Lower leg skin (tissue), 3 donors: ENCODE data around the gene IRF2.

Experiments used
- POLR2A ChIP-seq, 2 donors: fragments of 450-650 bp; IDR thresholded peaks; one replicate each; pipeline ENCODE4 v1.6.1; 2016 to 2017; ENCODE audit warnings: antibody characterized with exemption in 2 of 2, mild to moderate bottlenecking in 1 of 2, moderate library complexity in 1 of 2
- TF ChIP-seq, protein P1 (sequence below), 3 donors: fragments of 450-650 bp; IDR thresholded peaks; one replicate each; pipeline ENCODE4 v1.5.1; 2016; ENCODE audit warnings: antibody characterized with exemption in 3 of 3, mild to moderate bottlenecking in 3 of 3, moderate library complexity in 2 of 3

GRCh38 chr4:184345573-184345922, 128.8 kb downstream of the IRF2 start:
- TF ChIP-seq, protein P1, sequence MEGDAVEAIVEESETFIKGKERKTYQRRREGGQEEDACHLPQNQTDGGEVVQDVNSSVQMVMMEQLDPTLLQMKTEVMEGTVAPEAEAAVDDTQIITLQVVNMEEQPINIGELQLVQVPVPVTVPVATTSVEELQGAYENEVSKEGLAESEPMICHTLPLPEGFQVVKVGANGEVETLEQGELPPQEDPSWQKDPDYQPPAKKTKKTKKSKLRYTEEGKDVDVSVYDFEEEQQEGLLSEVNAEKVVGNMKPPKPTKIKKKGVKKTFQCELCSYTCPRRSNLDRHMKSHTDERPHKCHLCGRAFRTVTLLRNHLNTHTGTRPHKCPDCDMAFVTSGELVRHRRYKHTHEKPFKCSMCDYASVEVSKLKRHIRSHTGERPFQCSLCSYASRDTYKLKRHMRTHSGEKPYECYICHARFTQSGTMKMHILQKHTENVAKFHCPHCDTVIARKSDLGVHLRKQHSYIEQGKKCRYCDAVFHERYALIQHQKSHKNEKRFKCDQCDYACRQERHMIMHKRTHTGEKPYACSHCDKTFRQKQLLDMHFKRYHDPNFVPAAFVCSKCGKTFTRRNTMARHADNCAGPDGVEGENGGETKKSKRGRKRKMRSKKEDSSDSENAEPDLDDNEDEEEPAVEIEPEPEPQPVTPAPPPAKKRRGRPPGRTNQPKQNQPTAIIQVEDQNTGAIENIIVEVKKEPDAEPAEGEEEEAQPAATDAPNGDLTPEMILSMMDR (IDR thresholded peaks at IDR 0.05) = no peak
- no peak for TF ChIP-seq POLR2A (IDR thresholded peaks at IDR 0.05)
